ENCODE measurements around the gene PLOD1.

PLOD1 gene

GRCh38 chr1:11979028-11979850, 44.7 kb downstream of the PLOD1 start:
- peak overlapping the region; percentile 97 for H3K4me3 ChIP-seq (ENCODE audit: low read depth, low read length)
- TF ChIP-seq CTCF (IDR thresholded peaks at IDR 0.05; ENCODE audit: control insufficient read depth, extremely low read depth, insufficient read depth) = no peak
- DNase-seq (ENCODE audit: low read depth) = no peak

GRCh38 chr1:11979851-11980675, 45.5 kb downstream of the PLOD1 start, which contains the start of gene MFN2:
Gene MFN2, plus strand, starts transcription at chr1:11980444. Its CDS starts 8,725 bp downstream, at chr1:11989169.
- TF ChIP-seq CTCF (IDR thresholded peaks at IDR 0.05; ENCODE audit: control insufficient read depth, extremely low read depth, insufficient read depth) = no peak
- DNase-seq (ENCODE audit: low read depth) = peak; percentile 86
- peak within 1 kb of the TSS; percentile 97 for H3K4me3 ChIP-seq (ENCODE audit: low read depth, low read length)

- peak overlapping the region; percentile 97 for H3K4me3 ChIP-seq (ENCODE audit: low read depth, low read length)
- no peak for TF ChIP-seq CTCF (IDR thresholded peaks at IDR 0.05; ENCODE audit: control insufficient read depth, extremely low read depth, insufficient read depth)
- no peak for DNase-seq (ENCODE audit: low read depth)
Observed at GRCh38 chr1:11980676-11980972, 46.1 kb downstream of the PLOD1 start.

- no peak for DNase-seq (ENCODE audit: low read depth)
- no peak for TF ChIP-seq CTCF (IDR thresholded peaks at IDR 0.05; ENCODE audit: control insufficient read depth, extremely low read depth, insufficient read depth)
- peak overlapping the region; percentile 97 for H3K4me3 ChIP-seq (ENCODE audit: low read depth, low read length)
Observed at GRCh38 chr1:11981378-11982009, 47.0 kb downstream of the PLOD1 start.

- DNase-seq (ENCODE audit: low read depth) = no peak
- peak; percentile 34; the same call in 1 of the 2 replicates for TF ChIP-seq CTCF (IDR thresholded peaks at IDR 0.05; ENCODE audit: control insufficient read depth, extremely low read depth, insufficient read depth)
- no peak overlapping the region for H3K4me3 ChIP-seq (ENCODE audit: low read depth, low read length)
Observed at GRCh38 chr1:11982010-11982392, 47.5 kb downstream of the PLOD1 start.

- no peak for DNase-seq (ENCODE audit: low read depth)
- H3K4me3 ChIP-seq (ENCODE audit: low read depth, low read length) = no peak overlapping the region
- no peak for TF ChIP-seq CTCF (IDR thresholded peaks at IDR 0.05; ENCODE audit: control insufficient read depth, extremely low read depth, insufficient read depth)
Observed at GRCh38 chr1:11984121-11984520, 49.6 kb downstream of the PLOD1 start.
